HG02610 (cell line): ENCODE measurements around the gene MYLK.
A peak's percentile ranks its signal among the peaks of the same experiment; 100 is the strongest.

Source experiments
- ATAC-seq: cut with Tn5 transposase; IDR thresholded peaks from one replicate; pipeline ENCODE4 v1.9.1; 2021; ENCODE audit warnings: mild to moderate bottlenecking, moderate library complexity; ENCODE audit not compliant: unreplicated experiment

The MYLK gene

GRCh38 chr3:123684209-123684608 lies 199.9 kb downstream of the MYLK start:
- ATAC-seq, result no peak

DNA sequence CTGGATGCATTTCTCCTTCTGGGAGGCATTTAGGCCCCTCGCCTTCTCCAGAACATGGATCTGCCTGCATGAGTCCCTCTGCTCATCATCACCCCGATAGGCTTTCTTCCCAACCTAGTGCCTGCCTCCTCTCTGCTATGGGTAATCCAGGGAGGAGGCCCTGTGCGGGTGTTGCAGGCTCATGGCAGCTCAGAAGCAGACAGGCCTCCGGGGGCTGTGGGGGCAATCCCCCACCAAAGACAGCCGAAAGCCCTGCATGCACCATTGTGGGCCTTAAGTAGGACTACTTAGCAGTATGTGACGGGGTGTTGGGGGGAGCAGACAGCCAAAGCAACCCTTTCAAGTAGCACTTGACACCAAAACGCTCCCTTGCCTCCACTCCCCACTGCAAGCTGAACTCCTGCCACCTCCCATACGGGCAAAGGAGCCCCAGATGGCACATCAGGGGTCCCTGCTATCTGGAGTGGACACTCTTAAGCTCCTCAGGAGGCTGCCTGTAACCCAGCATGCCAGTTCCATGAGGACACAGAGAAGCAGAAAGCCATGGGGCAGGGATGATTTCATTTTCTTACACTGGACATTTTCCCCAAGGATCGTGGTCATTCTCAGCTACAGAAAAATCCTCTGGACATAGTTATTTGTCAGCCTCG lies 200.5 kb downstream of the MYLK start:
- no peak for ATAC-seq

GRCh38 chr3:123682781-123683504 lies 201.2 kb downstream of the MYLK start:
- ATAC-seq, result no peak

DNA sequence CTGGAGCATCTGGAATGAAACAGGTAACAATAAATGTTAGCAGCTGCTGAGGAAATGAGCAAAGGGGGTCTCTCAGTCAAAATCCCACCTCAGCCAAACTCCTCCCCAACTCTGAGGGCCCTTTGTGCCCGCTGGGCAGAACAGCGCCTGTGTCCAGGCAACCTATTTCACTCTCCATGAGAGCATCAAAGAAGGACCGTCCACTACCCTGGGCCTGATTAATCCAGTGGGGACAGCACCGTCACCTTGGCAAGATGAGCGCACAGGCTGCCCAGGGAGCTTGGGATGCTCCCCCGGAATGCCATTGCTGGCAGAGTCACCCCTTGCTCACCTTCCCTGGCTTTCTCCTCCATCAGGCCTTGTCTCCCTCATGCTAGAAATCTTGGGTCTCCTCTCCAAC lies 201.8 kb downstream of the MYLK start:
- no peak for ATAC-seq

DNA sequence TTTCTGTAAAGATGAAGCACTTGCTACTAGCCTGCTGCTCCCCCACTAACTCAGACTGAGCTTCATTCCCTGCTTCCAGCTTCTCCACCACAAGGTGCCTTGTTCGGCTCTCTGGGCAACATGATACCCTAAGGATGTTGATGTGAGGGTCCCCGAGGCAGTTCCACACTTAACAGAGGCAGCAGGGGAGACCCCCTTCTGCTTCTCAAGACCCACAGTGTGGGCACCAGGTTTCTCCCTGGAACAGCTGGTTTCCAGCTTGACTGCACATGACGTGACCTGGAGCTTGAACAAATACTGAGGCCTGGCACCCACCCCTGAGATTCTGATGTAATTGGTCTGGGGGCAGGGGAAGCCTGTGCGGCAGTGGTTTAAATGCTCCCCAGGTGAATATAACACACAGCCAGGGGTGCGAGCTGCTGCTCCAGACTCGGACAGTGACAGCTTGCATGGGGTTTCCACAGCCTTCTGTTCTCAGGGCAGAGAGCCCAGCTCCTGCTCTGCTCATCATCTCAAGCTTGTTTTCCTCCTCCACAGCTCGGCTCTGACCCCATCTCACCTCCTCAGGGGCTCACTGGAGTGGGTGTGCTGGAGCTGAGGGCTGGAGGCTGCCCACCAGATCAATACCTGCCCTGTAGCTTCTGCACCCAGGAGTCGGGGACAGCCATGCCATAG lies 204.3 kb downstream of the MYLK start:
- ATAC-seq, result no peak

- ATAC-seq, result no peak
These were observed 206.0 kb downstream of the MYLK start for GRCh38 chr3:123678108-123678511.

- no peak for ATAC-seq
These were observed 211.5 kb downstream of the MYLK start for GRCh38 chr3:123672429-123673146.

DNA sequence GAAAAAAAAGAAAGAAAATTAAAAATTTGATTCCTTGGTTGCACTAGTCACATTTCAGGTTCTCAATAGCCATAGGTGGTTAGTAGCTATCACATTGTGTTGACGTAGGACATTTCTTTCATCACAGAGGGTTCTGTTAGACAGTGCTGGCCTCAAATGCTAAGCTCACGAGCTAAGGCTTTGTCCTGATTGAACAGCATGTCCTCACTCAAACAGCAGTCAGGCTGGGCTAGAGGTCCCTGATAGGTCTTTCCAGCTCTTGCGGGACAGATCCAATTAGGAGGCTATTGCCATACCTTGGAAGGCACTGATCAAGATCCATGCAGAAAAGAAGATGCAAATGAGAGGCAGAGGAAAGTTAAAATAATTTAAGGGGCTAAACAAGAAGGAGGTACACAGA lies 213.4 kb downstream of the MYLK start:
- no peak for ATAC-seq

GRCh38 chr3:123668906-123669305 lies 215.2 kb downstream of the MYLK start:
- no peak for ATAC-seq

DNA sequence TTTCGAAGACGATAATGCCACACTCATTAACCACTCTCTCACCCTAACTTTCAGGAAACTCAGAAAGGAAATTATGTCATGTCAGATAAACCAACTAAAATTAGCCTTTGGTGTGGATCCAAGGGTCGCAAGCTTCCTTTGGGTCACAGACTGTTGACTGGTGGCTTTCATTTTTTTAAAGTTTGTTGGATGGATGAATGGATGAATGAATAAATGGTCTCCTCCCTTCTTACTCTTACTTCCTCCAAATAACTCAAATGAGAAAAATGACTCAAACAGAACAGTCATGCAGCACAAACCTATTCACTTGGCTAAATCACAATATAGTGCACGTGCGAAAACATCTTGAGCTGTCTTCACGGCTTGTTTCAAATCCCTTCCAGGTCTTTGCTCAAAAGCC lies 216.3 kb downstream of the MYLK start:
- ATAC-seq, result peak; percentile 71

- no peak for ATAC-seq
These were observed 219.4 kb downstream of the MYLK start for GRCh38 chr3:123664753-123665152.

DNA sequence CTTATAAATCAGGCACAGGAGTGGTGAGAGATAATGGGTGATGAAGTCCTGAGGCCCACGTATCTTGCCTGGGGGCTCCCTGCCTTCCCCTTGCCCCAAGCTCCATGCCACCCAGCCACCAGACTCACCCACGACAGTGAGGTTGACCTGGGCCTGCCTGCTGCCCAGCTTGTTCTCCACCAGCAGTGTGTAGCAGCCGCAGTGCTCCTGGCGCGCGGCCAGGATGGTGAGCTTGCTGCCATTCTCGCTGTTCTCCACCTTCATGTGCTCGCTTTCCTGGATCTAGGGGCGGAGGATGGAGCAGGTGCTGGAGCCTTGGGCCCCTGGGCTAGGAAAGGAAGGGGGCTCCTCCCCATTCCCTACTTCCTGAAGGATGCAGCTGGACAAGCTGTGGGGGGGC lies 220.2 kb downstream of the MYLK start:
- ATAC-seq, result no peak

- ATAC-seq, result no peak
These were observed 222.2 kb downstream of the MYLK start for GRCh38 chr3:123661973-123662372.

DNA sequence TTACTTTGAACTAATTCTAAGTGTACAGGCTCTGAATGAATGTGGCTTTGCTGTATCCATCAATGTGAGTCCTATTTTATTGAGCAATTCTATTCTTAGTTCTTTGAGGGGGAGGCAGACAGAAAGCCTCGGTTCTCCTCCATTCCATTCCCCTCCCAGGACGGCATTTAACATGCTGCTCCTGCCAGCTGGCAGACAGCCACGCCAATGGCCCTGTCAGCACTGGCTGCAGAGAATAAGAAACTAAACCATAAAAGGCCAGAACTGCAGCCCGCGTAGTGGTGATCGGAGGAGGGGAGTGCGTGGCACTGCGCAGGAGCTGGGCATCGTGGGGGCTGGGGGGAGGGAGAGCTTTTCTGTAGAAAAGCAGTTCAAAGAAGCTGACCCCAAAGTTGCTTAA lies 223.2 kb downstream of the MYLK start:
- no peak for ATAC-seq

GRCh38 chr3:123660141-123660675 lies 223.9 kb downstream of the MYLK start:
- no peak for ATAC-seq

DNA sequence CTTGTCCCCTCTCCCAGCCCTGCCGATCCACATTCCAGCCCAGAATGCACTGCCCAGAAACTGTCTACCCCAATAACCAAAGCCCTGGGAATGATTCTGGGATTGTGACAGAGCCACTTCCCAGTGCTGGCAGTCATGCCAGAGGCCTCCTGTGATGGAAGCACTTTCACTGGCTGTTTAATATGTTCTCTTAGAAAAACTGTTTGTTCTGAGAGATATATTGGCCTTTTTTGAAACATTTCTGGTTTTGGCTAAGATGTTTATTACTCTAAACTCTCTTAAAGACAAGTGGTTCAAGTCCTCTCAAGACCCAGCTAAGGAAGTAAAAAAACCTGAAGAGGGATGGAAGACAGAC lies 225.3 kb downstream of the MYLK start:
- no peak for ATAC-seq

- ATAC-seq, result no peak
These were observed 225.8 kb downstream of the MYLK start for GRCh38 chr3:123658118-123658851.

DNA sequence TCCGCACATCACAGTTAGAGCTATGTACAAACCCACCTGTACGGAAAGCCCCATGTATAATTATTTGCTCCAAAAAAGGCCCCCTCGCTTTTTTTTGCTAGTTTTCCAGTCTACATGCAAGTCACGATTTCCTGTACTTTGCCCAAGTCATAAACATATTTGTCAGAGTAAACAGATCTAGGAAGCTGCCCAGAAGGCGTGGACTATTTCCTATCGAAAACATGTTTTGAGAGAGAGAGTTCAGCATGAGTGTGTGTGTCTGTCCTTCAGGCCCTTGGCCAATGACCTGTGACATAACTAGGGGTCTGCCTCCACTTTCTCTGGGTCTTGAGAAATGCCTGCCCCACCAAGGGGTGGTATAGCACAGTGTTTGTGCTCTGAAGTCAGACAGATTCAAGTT lies 226.6 kb downstream of the MYLK start:
- no peak for ATAC-seq

GRCh38 chr3:123657111-123657510 lies 227.0 kb downstream of the MYLK start:
- ATAC-seq, result no peak

DNA sequence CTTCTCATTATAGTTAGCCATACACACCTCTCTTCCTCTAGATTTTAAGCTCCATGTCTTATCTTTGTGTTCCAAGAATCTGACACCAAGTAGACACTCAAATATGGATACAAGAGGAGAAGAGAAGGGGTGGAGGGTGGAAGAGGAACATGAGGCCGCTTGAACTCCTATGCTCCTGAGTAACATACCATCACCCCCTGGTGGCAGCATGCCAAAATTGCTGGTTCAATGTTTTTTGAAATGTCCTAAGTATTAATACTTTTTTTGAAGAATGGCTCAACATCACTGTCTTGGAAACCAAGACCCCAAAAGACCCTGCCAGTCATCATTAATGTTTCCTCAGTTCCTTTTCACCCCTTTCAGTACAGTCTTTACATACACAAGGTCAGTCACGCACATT lies 227.4 kb downstream of the MYLK start:
- no peak for ATAC-seq

DNA sequence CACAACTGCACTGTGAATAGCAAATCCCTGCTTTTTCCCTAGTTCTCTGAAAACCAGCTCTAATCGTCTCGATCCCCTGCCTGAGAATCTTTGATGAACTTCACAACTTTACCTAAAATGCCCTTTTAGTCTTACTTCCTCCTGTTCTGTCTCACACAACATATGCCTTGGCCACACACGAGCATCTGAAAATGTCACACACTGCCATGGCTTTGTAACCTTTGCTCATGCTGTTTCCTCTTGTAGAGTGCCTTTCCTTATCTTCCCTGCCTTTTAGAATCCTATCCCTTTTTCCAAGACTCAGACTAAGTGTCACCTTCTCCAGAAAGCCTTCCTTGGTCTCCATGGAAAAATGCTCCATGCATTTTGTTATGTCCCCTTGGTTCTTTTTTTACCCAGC lies 227.9 kb downstream of the MYLK start:
- ATAC-seq, result no peak
